Hepatocyte (in vitro differentiated cells): ENCODE results near the gene SNF8. TPM values are rescaled to one million over a fixed set of nuclear protein-coding genes. Genes with fewer than 3 reads are reported as not detected.

Experiments
- DNase-seq: peaks from one replicate; pipeline ENCODE4 v3.0.0-alpha.2; 2016; ENCODE audit warnings: low spot score
- H2AFZ ChIP-seq: fragments of 200-600 bp; sonication (generic); 2 replicates; pipeline ENCODE4 v1.6.0; 2016; ENCODE audit warnings: antibody characterized with exemption, mild to moderate bottlenecking
- H3K27ac ChIP-seq: fragments of 200-600 bp; sonication (generic); 2 replicates; pipeline ENCODE4 v1.5.1; 2016; ENCODE audit warnings: mild to moderate bottlenecking
- H3K27me3 ChIP-seq: fragments of 200-600 bp; sonication (generic); 2 replicates; pipeline ENCODE4 v1.6.1; 2016
- H3K36me3 ChIP-seq: fragments of 200-600 bp; sonication (generic); replicated peaks from 2 replicates; pipeline ENCODE4 v1.5.1; 2016; ENCODE audit warnings: low read depth; ENCODE audit not compliant: insufficient read depth
- H3K4me1 ChIP-seq: fragments of 200-600 bp; sonication (generic); 2 replicates; pipeline ENCODE4 v1.5.1; 2016; ENCODE audit warnings: mild to moderate bottlenecking, moderate library complexity; ENCODE audit not compliant: insufficient read depth
- H3K4me2 ChIP-seq: fragments of 200-600 bp; sonication (generic); 2 replicates; pipeline ENCODE4 v1.6.0; 2016
- H3K4me3 ChIP-seq: fragments of 200-600 bp; sonication (generic); 2 replicates; pipeline ENCODE4 v1.5.1; 2016; ENCODE audit warnings: mild to moderate bottlenecking
- H3K79me2 ChIP-seq: fragments of 200-600 bp; sonication (generic); 2 replicates; pipeline ENCODE4 v1.6.0; 2017; ENCODE audit warnings: mild to moderate bottlenecking
- H3K9me2 ChIP-seq: fragments of 200-600 bp; sonication (generic); replicated peaks from 2 replicates; pipeline ENCODE4 v1.6.0; 2017; ENCODE audit warnings: mild to moderate bottlenecking; ENCODE audit not compliant: insufficient read depth
- H3K9me3 ChIP-seq: fragments of 200-600 bp; sonication (generic); 2 replicates; pipeline ENCODE4 v1.5.1; 2016; ENCODE audit warnings: low read depth, mild to moderate bottlenecking
- H4K20me1 ChIP-seq: fragments of 200-600 bp; sonication (generic); 2 replicates; pipeline ENCODE4 v1.6.0; 2016; ENCODE audit warnings: mild to moderate bottlenecking; ENCODE audit not compliant: insufficient read depth, poor library complexity, severe bottlenecking
- CTCF ChIP-seq: fragments of 200-600 bp; sonication (generic); IDR thresholded peaks from 2 replicates; pipeline ENCODE4 v1.5.1; 2016; ENCODE audit warnings: antibody characterized with exemption, mild to moderate bottlenecking; ENCODE audit not compliant: poor library complexity
- EZH2 ChIP-seq: fragments of 200-600 bp; sonication (generic); IDR thresholded peaks from 2 replicates; pipeline ENCODE4 v1.6.1; 2016; ENCODE audit warnings: antibody characterized with exemption, mild to moderate bottlenecking, borderline replicate concordance
- EZH2phosphoT487 ChIP-seq: fragments of 200-600 bp; sonication (generic); IDR thresholded peaks from one replicate; pipeline ENCODE4 v1.6.1; 2018; ENCODE audit warnings: antibody characterized with exemption, mild to moderate bottlenecking, low read depth, moderate library complexity; ENCODE audit not compliant: unreplicated experiment, severe bottlenecking
- WGBS: methylation state at CpG from one replicate; pipeline ENCODE4 v1.1.6; 2016; ENCODE audit warnings: low lambda C conversion rate; ENCODE audit errors: missing lambda C conversion rate; 5-methylcytosine and 5-hydroxymethylcytosine counted together
- polyA plus RNA-seq: library from polyadenylated mRNA; unstranded; fragments of >200 nt; fragmentation: Nextera tagmentation; extraction: Ambion mirVana; gene quantifications from 2 replicates; pipeline ENCODE4 v1.2.1, GENCODE V29; 2016
- total RNA-seq: library from RNA; depleted of rRNA; stranded (reverse); fragments of >200 nt; gene quantifications from 2 replicates; pipeline ENCODE4 v1.2.3, GENCODE V29; 2014

Gene SNF8
- total and polyA plus RNA-seq, 2 experiments from 2014 or later, result 101 to 195 TPM

DNA sequence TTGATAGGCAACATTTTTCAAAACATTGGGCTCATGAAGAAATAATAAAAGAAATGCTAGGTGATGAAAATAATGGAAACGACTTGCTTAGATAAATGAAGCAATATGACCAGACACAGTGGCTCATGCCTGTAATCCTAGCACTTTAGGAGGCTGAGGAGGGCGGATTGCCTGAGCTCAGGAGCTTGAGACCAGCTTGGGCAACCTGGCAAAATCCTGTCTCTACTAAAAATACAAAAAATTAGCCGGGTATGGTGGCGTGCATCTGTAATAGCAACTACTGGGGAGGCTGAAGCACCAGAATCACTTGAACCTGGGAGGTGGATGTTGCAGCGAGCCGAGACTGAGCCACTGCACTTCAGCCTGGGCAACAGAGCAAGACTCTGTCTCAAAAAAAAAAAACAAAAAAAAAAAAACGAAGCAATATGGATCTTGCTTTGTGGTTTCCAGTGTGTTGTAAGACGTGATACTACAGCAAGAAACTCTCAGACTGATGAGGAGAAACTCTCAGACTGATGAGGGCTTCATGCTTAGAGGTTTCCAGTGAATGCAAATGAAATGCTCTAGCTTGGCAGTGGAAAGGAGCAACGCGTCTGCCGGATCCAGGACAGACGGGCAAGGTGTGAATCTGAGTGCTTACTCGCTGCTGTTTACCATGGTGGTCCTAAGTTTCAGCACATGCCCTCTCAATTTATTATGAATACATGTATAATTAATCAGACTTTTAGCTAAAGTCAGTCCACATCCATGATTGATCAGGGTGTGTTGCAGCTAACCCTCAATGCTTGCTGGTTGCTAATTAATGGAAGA is 41.0 kb upstream of the SNF8 start:
- Histone ChIP-seq H3K27me3 (peaks cover 3% of the 10 kb centered on the region), H3K4me2 (no peak overlapping the region)
- no peak for DNase-seq

DNA sequence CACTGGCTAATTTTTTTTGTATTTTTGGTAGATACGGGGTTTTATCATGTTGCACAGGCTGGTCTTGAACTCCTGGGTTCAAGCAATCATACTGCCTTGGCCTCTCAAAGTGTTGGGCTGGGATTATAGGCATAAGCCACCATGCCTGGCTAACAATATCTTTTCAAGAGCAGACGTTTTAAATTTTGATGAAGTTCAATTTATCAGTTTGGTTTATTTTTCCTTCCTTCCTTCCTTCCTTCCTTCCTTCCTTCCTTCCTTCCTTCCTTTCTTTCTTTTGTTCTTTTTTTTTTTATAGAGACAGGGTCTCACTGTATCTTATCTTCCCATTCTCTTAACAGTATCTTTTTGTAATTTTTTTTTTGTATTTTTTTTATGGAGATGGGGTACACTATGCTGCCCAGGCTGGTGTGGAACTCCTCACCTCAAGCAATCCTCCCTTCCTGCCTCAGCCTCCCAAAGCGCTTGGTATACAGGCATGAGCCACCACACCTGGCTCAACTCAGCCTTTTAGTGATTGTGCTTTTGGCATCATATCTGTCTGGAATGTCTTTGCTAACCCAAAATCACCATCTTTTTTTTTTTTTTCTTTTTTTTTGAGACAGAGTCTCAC is 37.4 kb upstream of the SNF8 start:
- H3K4me2 ChIP-seq, result no peak overlapping the region
- no peaks in the 10 kb centered on the region for H3K79me2 ChIP-seq
- WGBS, result 78% methylated on average over 3 of the region's 3 CpGs
- H3K27ac ChIP-seq, result no peak overlapping the region
- no peaks in the 10 kb centered on the region for H3K27me3 ChIP-seq
- no peaks in the 10 kb centered on the region for H3K9me3 ChIP-seq
- no peak overlapping the region for H3K4me3 ChIP-seq
- H3K9me2 ChIP-seq, result no peaks in the 10 kb centered on the region
- TF ChIP-seq EZH2 (no peak), CTCF (no peak), EZH2phosphoT487 (no peak)
- DNase-seq, result no peak
- no peaks in the 10 kb centered on the region for H3K36me3 ChIP-seq
- H2AFZ ChIP-seq, result no peak overlapping the region
- no peaks in the 10 kb centered on the region for H4K20me1 ChIP-seq
- no peaks in the 10 kb centered on the region for H3K4me1 ChIP-seq

More for the DNA sequence above, 41.0 kb upstream of the SNF8 start:
- H3K4me1 ChIP-seq, result no peaks in the 10 kb centered on the region
- H4K20me1 ChIP-seq, result no peaks in the 10 kb centered on the region
- H2AFZ ChIP-seq, result no peak overlapping the region
- 86% methylated on average over 13 of the region's 13 CpGs for WGBS
- H3K4me3 ChIP-seq, result no peak overlapping the region
- no peaks in the 10 kb centered on the region for H3K9me2 ChIP-seq
- no peaks in the 10 kb centered on the region for H3K9me3 ChIP-seq
- no peak for TF ChIP-seq EZH2phosphoT487
- no peak for TF ChIP-seq EZH2
- no peak for TF ChIP-seq CTCF
- no peaks in the 10 kb centered on the region for H3K36me3 ChIP-seq
- H3K27ac ChIP-seq, result no peak overlapping the region
- no peaks in the 10 kb centered on the region for H3K79me2 ChIP-seq

DNA sequence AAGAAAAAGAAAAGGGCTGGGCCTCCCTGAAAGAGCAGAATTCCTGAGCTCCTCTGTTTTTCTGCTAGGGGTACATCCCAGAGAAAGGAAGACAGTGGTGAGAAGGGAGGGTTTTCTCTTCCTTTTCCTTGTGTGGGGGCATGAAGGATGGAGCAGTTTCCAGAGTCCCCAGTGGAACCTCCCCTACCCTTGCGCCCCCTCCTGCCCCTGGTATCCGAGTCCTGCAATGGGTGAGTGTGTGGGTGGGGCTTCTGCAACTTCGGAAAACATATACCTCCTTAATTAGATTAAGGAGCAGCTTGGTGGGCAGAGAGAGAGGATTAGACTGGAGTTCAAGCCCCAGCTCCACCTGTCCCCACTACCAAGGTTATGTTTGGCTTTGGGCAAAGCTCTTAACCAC is 29.2 kb upstream of the SNF8 start:
- no peak for DNase-seq
- H3K4me3 ChIP-seq, result no peak overlapping the region
- WGBS, result 56% methylated on average over 3 of the region's 3 CpGs
- H2AFZ ChIP-seq, result no peak overlapping the region
- no peaks in the 10 kb centered on the region for H4K20me1 ChIP-seq
- no peaks in the 10 kb centered on the region for H3K36me3 ChIP-seq
- H3K27me3 ChIP-seq, result no peaks in the 10 kb centered on the region
- no peaks in the 10 kb centered on the region for H3K9me3 ChIP-seq
- peaks cover 22% of the 10 kb centered on the region for H3K4me1 ChIP-seq
- no peaks in the 10 kb centered on the region for H3K9me2 ChIP-seq
- no peaks in the 10 kb centered on the region for H3K79me2 ChIP-seq
- H3K4me2 ChIP-seq, result no peak overlapping the region
- H3K27ac ChIP-seq, result no peak overlapping the region
- TF ChIP-seq EZH2phosphoT487, result no peak
- TF ChIP-seq EZH2, result no peak
- TF ChIP-seq CTCF, result no peak
